IMR-90 (cell line): ENCODE results near the gene PEX6. TPM values are rescaled to one million over a fixed set of nuclear protein-coding genes. Genes with fewer than 3 reads are reported as not detected.

Experiments
- ATAC-seq: fragments of 200-7000 bp; cut with Tn5 transposase; 2 replicates; pipeline ENCODE4 v1.9.1; 2020; ENCODE audit warnings: low read depth, mild to moderate bottlenecking, moderate library complexity
- BruUV-seq: library from RNA; stranded (reverse); fragments of 400-500 nt; replicated peaks from 2 replicates; lab custom pipeline; 2021; lab: Mats Ljungman, UMichigan
- CTCF ChIA-PET: fragments of 300-600 bp; formaldehyde crosslinking; extraction: SDS; loops from one replicate; lab custom pipeline; 2021; ENCODE audit warnings: antibody characterized with exemption; lab: Yijun Ruan, JAX
- POLR2A ChIA-PET: fragments of 300-600 bp; sonication (Branson Sonifier 250); formaldehyde crosslinking; loops from one replicate; lab custom pipeline; 2022; ENCODE audit warnings: antibody characterized with exemption; ENCODE audit not compliant: unreplicated experiment; lab: Charles Lee
- DNase-seq: peaks from one replicate; pipeline ENCODE4 v3.0.0; 2013
- H2AFZ ChIP-seq: replicated peaks from 2 replicates; pipeline ENCODE3; 2013; ENCODE audit warnings: low read length, mild to moderate bottlenecking; ENCODE audit not compliant: poor library complexity
- H2AK5ac ChIP-seq: 2 replicates; pipeline ENCODE4 v1.6.1; 2013; ENCODE audit warnings: low read depth, low read length, inconsistent platforms
- H2AK9ac ChIP-seq: replicated peaks from 2 replicates; pipeline ENCODE3; 2013; ENCODE audit warnings: mild to moderate bottlenecking, low read depth, low read length, moderate library complexity; ENCODE audit not compliant: poor library complexity
- H2BK120ac ChIP-seq: 2 replicates; pipeline ENCODE4 v1.6.1; 2013; ENCODE audit warnings: low read depth, low read length, inconsistent platforms
- H2BK15ac ChIP-seq: 3 replicates; pipeline ENCODE4 v1.6.1; 2013; ENCODE audit warnings: low read depth, low read length, inconsistent platforms
- H2BK20ac ChIP-seq: 2 replicates; pipeline ENCODE4 v1.6.1; 2013; ENCODE audit warnings: low read depth, mild to moderate bottlenecking, inconsistent platforms, low read length, moderate library complexity
- H2BK5ac ChIP-seq: 2 replicates; pipeline ENCODE4 v1.6.1; 2013; ENCODE audit warnings: mild to moderate bottlenecking, low read depth, low read length, inconsistent platforms; ENCODE audit not compliant: poor library complexity, severe bottlenecking
- H3K14ac ChIP-seq: replicated peaks from 2 replicates; pipeline ENCODE4 v1.6.1; 2013; ENCODE audit warnings: low read depth, low read length, inconsistent platforms
- H3K18ac ChIP-seq: 2 replicates; pipeline ENCODE4 v1.6.1; 2013; ENCODE audit warnings: low read depth, low read length, control low read depth
- H3K23ac ChIP-seq: 2 replicates; pipeline ENCODE4 v1.6.1; 2013; ENCODE audit warnings: low read depth, low read length, inconsistent platforms
- H3K27ac ChIP-seq: 2 replicates; pipeline ENCODE4 v1.5.1; 2013; ENCODE audit warnings: mild to moderate bottlenecking, control low read depth, low read length; ENCODE audit not compliant: insufficient read depth
- H3K27me3 ChIP-seq: 2 replicates; pipeline ENCODE4 v1.6.1; 2013; ENCODE audit warnings: low read length; ENCODE audit not compliant: control insufficient read depth, insufficient read depth
- H3K36me3 ChIP-seq: 2 replicates; pipeline ENCODE4 v1.6.1; 2013; ENCODE audit warnings: low read length, mixed read lengths; ENCODE audit not compliant: control insufficient read depth, insufficient read depth
- H3K4ac ChIP-seq: 2 replicates; pipeline ENCODE4 v1.6.1; 2013; ENCODE audit warnings: low read depth, low read length, inconsistent platforms
- H3K4me1 ChIP-seq: 2 replicates; pipeline ENCODE4 v1.6.1; 2013; ENCODE audit warnings: low read length, mixed read lengths; ENCODE audit not compliant: control insufficient read depth, insufficient read depth
- H3K4me2 ChIP-seq: 2 replicates; pipeline ENCODE4 v1.6.1; 2013; ENCODE audit warnings: low read depth, mild to moderate bottlenecking, control low read depth, low read length, moderate library complexity
- H3K4me3 ChIP-seq: 2 replicates; pipeline ENCODE4 v1.5.1; 2013; ENCODE audit warnings: low read depth, mild to moderate bottlenecking, control low read depth, low read length, moderate library complexity; ENCODE audit not compliant: insufficient read depth
- H3K56ac ChIP-seq: 2 replicates; pipeline ENCODE4 v1.6.1; 2013; ENCODE audit warnings: low read length, inconsistent platforms; ENCODE audit not compliant: insufficient read depth; ENCODE audit errors: extremely low read depth
- H3K79me1 ChIP-seq, 2 experiments: 2 replicates each; pipeline ENCODE4 v1.6.1; 2013; ENCODE audit warnings: low read length in 2 of 2, inconsistent platforms in 1 of 2, low read depth in 1 of 2
- H3K9ac ChIP-seq: 2 replicates; pipeline ENCODE4 v1.6.1; 2013; ENCODE audit warnings: low read depth, low read length, control low read depth
- H3K9me1 ChIP-seq: 2 replicates; pipeline ENCODE4 v1.6.1; 2013; ENCODE audit warnings: low read length, inconsistent platforms; ENCODE audit not compliant: insufficient read depth
- H3K9me3 ChIP-seq: 2 replicates; pipeline ENCODE4 v1.6.1; 2013; ENCODE audit warnings: low read length; ENCODE audit not compliant: control insufficient read depth, insufficient read depth
- H4K20me1 ChIP-seq: 2 replicates; pipeline ENCODE4 v1.6.1; 2013; ENCODE audit warnings: low read length, inconsistent platforms; ENCODE audit not compliant: insufficient read depth
- H4K5ac ChIP-seq: 2 replicates; pipeline ENCODE4 v1.6.1; 2013; ENCODE audit warnings: mild to moderate bottlenecking, low read depth, low read length, control low read depth
- H4K8ac ChIP-seq, 2 experiments: 2 replicates each; pipeline ENCODE4 v1.6.1; 2013; ENCODE audit warnings: low read depth in 2 of 2, low read length in 2 of 2, control low read depth in 1 of 2, inconsistent platforms in 1 of 2
- H4K91ac ChIP-seq: 2 replicates; pipeline ENCODE4 v1.6.1; 2013; ENCODE audit warnings: low read depth, low read length, inconsistent platforms; ENCODE audit not compliant: insufficient read depth
- BHLHE40 ChIP-seq: fragments of 150-350 bp; IDR thresholded peaks from 2 replicates; pipeline ENCODE4 v1.6.1; 2016; ENCODE audit warnings: mild to moderate bottlenecking, low read depth, low read length
- CEBPB ChIP-seq: IDR thresholded peaks from 2 replicates; pipeline ENCODE4 v1.6.1; 2012; ENCODE audit warnings: low read depth, low read length, improper control_type of control experiment
- CHD1 ChIP-seq: IDR thresholded peaks from 2 replicates; pipeline ENCODE4 v1.6.1; 2012; ENCODE audit warnings: low read depth, low read length, improper control_type of control experiment
- CTCF ChIP-seq: conservative IDR thresholded peaks from 2 replicates; pipeline ENCODE4 v1.5.1; 2012; ENCODE audit warnings: mild to moderate bottlenecking, low read depth, low read length, improper control_type of control experiment
- ELK1 ChIP-seq: fragments of 150-350 bp; IDR thresholded peaks from 2 replicates; pipeline ENCODE4 v1.6.1; 2016; ENCODE audit warnings: low read depth, mild to moderate bottlenecking, low read length, moderate library complexity, borderline replicate concordance
- FOS ChIP-seq: fragments of 150-350 bp; IDR thresholded peaks from 2 replicates; pipeline ENCODE4 v1.6.1; 2016; ENCODE audit warnings: low read depth, low read length
- MAFK ChIP-seq: IDR thresholded peaks from 2 replicates; pipeline ENCODE4 v1.6.1; 2012; ENCODE audit warnings: low read depth, low read length, improper control_type of control experiment
- MAZ ChIP-seq: IDR thresholded peaks from 2 replicates; pipeline ENCODE4 v1.6.1; 2012; ENCODE audit warnings: low read depth, mild to moderate bottlenecking, low read length, improper control_type of control experiment, moderate library complexity, borderline replicate concordance
- NFE2L2 ChIP-seq: fragments of 150-350 bp; IDR thresholded peaks from 2 replicates; pipeline ENCODE4 v1.6.1; 2016; ENCODE audit warnings: low read depth, mild to moderate bottlenecking, low read length
- POLR2A ChIP-seq: IDR thresholded peaks from 2 replicates; pipeline ENCODE4 v1.6.1; 2012; ENCODE audit warnings: mild to moderate bottlenecking, low read depth, low read length
- RAD21 ChIP-seq: IDR thresholded peaks from 2 replicates; pipeline ENCODE4 v1.6.1; 2012; ENCODE audit warnings: low read length, improper control_type of control experiment
- RCOR1 ChIP-seq: IDR thresholded peaks from 2 replicates; pipeline ENCODE4 v1.6.1; 2012; ENCODE audit warnings: mild to moderate bottlenecking, low read length, improper control_type of control experiment; ENCODE audit not compliant: insufficient replicate concordance
- SMC3 ChIP-seq: fragments of 150-350 bp; IDR thresholded peaks from 2 replicates; pipeline ENCODE4 v1.6.1; 2016; ENCODE audit warnings: low read depth, mild to moderate bottlenecking, antibody characterized with exemption, low read length, moderate library complexity
- USF2 ChIP-seq: fragments of 150-350 bp; IDR thresholded peaks from 2 replicates; pipeline ENCODE4 v1.6.1; 2017; ENCODE audit warnings: mild to moderate bottlenecking, antibody characterized with exemption, low read length, low read depth
- WGBS, 2 experiments: methylation state at CpG; one replicate each; pipeline versions ENCODE4 v1.1.5 to v1.1.7; 2013; ENCODE audit warnings: missing lambda C conversion rate in 2 of 2; ENCODE audit not compliant: insufficient read length in 1 of 2; ENCODE audit errors: extremely low coverage in 2 of 2; 5-methylcytosine and 5-hydroxymethylcytosine counted together
- dilution Hi-C: fragments of 300-500 bp; cut with HindIII; formaldehyde crosslinking; loops from one replicate; pipeline ENCODE4 v1.14.3; 2018; ENCODE audit warnings: low sequenced_read_pairs; ENCODE audit not compliant: unreplicated experiment
- in situ Hi-C: fragments of 300-500 bp; cut with MboI; formaldehyde crosslinking; loops from 3 replicates; pipeline ENCODE4 v1.14.3; 2019; ENCODE audit warnings: low sequenced_read_pairs, inconsistent platforms, mixed read lengths
- intact Hi-C: fragments of 100-400 bp; cut with micrococcal nuclease; formaldehyde crosslinking; loops from 2 replicates; pipeline ENCODE4 v1.10.0; 2022
- polyA plus RNA-seq, 3 experiments: library from polyadenylated mRNA; depleted of rRNA; stranded (reverse); fragments of >200 nt; gene quantifications; 2 replicates each; pipeline ENCODE4 v1.2.3, GENCODE V29; 2012; ENCODE audit warnings: low replicate concordance in 1 of 3
- total RNA-seq: library from RNA; depleted of rRNA; stranded (reverse); fragments of >200 nt; gene quantifications from 2 replicates; pipeline ENCODE4 v1.2.3, GENCODE V29; 2012

PEX6 gene
- total and polyA plus RNA-seq, 2 of the 4 experiments (the other 2 are of a cell fraction), result 10.4 to 10.6 TPM

GRCh38 chr6:43013843-43014433 is 35.0 kb upstream of the PEX6 start, which contains the start of the genes KLHDC3 and MEA1:
TSS of gene KLHDC3 (plus strand) at chr6:43014249. CDS start at chr6:43017193, 2,944 bp downstream.
TSS of gene MEA1 (minus strand) at chr6:43013946. CDS start at chr6:43013813, 133 bp downstream.
- intact Hi-C loops (loop anchor here (2.0 kb wide), 2 partner anchors 113 to 129 kb away; no protein-coding TSS in a partner anchor), in situ Hi-C loops (no loop called here), dilution Hi-C loops (no loop called here)
- 0% methylated on average over 20 of the region's 51 CpGs; no CpG with 5 or more reads in 1 of the 2 experiments for WGBS, 2 experiments
- peaks cover 6 to 69% of the 10 kb centered on the region in 2 experiments; a peak in 2 of 4 replicates for H3K79me1 ChIP-seq
- H3K14ac ChIP-seq, result peak within 1 kb of the TSS; percentile 96
- POLR2A ChIA-PET, result interaction anchor here (0.5 to 1.2 kb wide), 3 partner anchors 9 to 161 kb away, joined by 3 to 4 read pairs (median 3); no protein-coding TSS in a partner anchor
- H2AK9ac ChIP-seq, result peak within 1 kb of the TSS; percentile 99
- BruUV-seq, result no TSS peak
- H3K27ac ChIP-seq, result peak within 1 kb of the TSS; percentile 88
- H3K18ac ChIP-seq, result peak within 1 kb of the TSS; percentile 31
- H3K4me2 ChIP-seq, result peak within 1 kb of the TSS; percentile 97
- ATAC-seq (peak; percentile 97), DNase-seq (peak; percentile 100)
- peak within 1 kb of the TSS; percentile 83 for H2BK5ac ChIP-seq
- H2BK15ac ChIP-seq, result no peak within 1 kb of the TSS; the same call in 2 of the 3 replicates
- CTCF ChIA-PET, result interaction anchor here (1.1 kb wide), 1 partner anchor 17 kb away, joined by 3 read pairs; no protein-coding TSS in a partner anchor
- H3K23ac ChIP-seq, result peak within 1 kb of the TSS; percentile 89
- no peaks in the 10 kb centered on the region for H3K27me3 ChIP-seq
- H4K8ac ChIP-seq, result peak within 1 kb of the TSS; percentile 78 to 95
- peak within 1 kb of the TSS; percentile 84 for H3K4me3 ChIP-seq
- H4K91ac ChIP-seq, result peak within 1 kb of the TSS; percentile 95
- no peaks in the 10 kb centered on the region; the same call in 1 of the 2 replicates for H4K20me1 ChIP-seq
- peaks cover 3% of the 10 kb centered on the region for H3K9me1 ChIP-seq
- peak within 1 kb of the TSS; percentile 88 for H3K56ac ChIP-seq
- peak within 1 kb of the TSS; percentile 18; the same call in 1 of the 2 replicates for H2BK120ac ChIP-seq
- H3K9me3 ChIP-seq, result no peaks in the 10 kb centered on the region
- peaks cover 43% of the 10 kb centered on the region for H3K36me3 ChIP-seq
- peak within 1 kb of the TSS; percentile 77 for H4K5ac ChIP-seq
- H2AK5ac ChIP-seq, result peak within 1 kb of the TSS; percentile 98
- peak within 1 kb of the TSS; percentile 96 for H3K9ac ChIP-seq
- H2BK20ac ChIP-seq, result no peak within 1 kb of the TSS
- peak within 1 kb of the TSS; percentile 93 for H3K4ac ChIP-seq
- peaks cover 8% of the 10 kb centered on the region for H3K4me1 ChIP-seq
- peak within 1 kb of the TSS; percentile 94 for H2AFZ ChIP-seq
- TF ChIP-seq SMC3 (no peak), ELK1 (no peak), FOS (no peak), USF2 (peak; percentile 86), RCOR1 (no peak), RAD21 (no peak), MAZ (peak; percentile 76; the same call in 1 of the 2 replicates), CTCF (no peak), BHLHE40 (peak; percentile 99), CEBPB (no peak), POLR2A (0 out of 2 replicates have a peak, but pooled peaks have one; percentile 40), NFE2L2 (no peak), MAFK (no peak), CHD1 (no peak)
